Activated CD8-positive, alpha-beta memory T cell treated with anti-CD3 and anti-CD28 coated beads, Interleukin-2, amount 50 U/mL, for 1 hour (primary cell): ENCODE measurements around the gene OTOS.

Source experiments
- DNase-seq: peaks from one replicate; pipeline ENCODE4 v3.0.0-alpha.2; 2020; ENCODE audit errors: extremely low read depth

The OTOS gene

DNA sequence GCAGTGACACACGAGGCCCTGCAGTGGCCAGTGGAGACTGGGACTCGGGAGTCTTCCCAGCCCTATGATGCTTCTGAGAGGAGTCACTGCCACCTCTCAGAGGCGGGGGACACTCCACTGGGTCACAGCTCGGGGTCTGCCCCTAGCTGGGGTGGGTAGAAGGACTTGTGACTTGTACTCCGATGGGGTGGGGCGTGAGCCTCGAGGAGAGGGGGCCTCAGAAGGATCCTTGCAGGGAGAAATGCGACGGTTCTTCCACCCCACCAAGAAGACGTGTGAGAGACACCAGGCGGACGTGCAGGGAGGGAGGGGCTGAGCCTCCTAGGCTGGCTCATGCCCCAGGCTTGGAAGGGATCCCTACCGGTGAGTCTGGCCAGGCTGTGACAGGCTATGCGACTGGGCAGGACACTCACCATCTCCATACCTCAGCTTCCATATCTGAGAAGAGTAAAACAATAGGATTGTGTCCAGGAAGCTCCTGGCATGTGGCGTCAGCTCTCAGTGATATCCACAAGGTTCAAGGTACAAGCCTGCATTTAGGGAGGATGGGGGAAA lies 11.1 kb upstream of the OTOS start:
- no peak for DNase-seq

DNA sequence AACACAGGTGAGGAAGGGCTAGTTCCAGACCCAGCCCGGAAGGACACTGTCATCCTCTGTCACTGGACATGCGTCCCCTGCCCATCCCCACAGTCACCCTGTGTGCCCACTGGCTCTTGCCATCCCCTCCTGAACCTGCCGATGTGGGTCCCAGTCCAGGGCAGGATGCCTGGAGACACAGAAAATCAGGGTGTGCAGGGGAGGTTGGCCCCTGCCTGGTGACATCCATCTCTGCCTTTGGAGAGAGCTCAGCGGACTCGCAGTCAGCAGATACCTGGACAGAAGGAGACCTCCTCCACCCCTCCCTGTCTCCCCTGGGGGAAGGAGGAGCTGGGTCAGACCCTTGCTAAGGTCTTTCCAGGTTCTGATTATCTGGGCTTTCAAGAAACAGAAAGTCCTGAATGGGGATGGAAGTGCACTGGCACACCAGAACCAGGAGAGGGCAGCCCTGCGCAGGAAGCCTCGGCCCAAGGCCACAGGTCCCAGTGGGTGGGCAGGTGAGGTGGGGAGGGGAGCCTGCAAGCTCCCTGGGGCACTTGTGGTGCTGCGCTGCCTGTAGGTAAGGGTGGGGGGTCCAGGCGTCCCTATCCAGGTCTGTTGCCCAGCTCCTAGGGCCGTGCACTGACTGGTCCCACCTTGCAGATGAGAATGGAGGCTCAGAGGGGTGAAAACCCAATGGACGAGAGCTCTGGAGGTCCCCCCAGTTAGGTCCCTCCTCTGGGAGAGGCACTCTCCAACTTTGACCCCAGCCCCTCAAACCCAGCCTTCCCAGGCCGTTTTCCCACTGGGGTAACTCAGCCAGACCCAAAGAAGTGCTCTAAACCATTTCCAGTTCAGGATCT lies 9.7 kb upstream of the OTOS start:
- no peak for DNase-seq

DNA sequence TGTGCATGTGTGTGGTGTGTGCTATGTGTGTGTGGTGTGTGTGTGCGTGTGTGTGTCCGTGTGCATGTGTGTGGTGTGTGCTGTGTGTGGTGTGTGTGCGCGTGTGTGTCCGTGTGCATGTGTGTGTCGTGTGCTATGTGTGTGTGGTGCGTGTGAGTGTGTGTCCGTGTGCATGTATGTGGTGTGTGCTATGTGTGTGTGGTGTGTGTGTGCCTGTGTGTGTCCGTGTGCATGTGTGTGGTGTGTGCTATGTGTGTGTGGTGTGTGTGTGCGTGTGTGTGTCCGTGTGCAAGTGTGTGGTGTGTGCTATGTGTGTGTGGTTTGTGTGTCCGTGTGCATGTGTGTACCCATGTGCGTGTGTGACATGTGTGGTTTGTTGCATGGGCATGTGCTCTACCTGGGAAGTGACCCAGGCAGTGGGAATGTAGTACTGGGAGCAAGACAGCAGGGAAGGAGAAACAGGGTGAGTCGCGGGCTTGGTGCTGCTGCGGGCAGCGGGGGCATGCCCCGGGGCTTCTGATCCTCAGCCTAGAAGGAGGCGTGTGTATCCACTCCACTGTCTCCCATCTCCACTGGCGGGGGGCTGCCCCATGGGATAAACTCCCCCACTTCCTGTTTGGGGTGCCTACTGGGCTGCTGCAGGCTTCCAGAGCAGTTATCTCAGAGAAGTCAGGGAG lies 7.6 kb upstream of the OTOS start:
- DNase-seq, result no peak

DNA sequence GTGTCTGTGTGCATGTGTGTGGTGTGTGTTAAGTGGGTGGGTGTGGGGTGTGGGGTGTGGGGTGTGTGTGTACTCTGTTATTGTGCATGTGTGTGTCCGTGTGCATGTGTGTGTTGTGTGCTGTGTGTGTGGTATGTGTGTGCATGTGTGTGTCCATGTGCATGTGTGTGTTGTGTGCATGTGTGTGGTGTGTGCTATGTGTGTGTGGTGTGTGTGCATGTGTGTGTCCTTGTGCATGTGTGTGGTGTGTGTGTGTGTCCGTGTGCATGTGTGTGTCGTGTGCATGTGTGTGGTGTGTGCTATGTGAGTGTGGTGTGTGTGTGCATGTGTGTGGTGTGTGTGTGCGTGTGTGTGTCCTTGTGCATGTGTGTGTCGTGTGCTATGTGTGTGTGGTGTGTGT lies 6.9 kb upstream of the OTOS start:
- no peak for DNase-seq

DNA sequence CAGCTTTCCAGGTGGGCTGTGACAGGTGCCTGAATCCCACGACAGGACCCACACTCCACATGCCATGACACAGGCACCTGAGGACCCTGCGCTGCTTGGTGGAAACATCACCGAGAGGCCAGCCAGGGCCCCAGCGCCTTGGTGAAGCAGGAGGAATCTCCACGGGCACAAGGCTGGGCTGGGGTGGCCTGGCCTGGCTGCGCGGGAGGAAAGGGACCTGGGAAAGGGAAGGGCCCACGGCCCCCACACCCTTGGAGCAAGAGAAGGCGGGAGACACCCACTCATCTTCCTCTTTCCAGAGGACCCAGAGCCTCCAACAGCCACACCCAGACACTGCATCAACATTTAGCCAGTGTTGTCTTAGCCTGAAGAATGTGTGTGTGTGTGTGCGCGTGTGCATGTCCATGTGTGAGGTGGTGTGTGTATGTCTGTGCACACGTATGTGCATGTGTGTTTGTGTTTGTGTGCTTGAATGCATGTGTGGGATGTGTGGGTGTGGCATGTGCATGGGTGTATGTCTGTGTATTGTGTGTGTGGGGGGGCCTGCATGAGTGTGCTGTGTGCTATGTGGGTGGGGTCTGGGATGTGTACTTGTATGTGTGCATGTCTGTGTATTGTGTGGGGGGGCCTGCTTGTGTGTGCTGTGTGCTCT lies 6.3 kb upstream of the OTOS start:
- DNase-seq, result no peak

DNA sequence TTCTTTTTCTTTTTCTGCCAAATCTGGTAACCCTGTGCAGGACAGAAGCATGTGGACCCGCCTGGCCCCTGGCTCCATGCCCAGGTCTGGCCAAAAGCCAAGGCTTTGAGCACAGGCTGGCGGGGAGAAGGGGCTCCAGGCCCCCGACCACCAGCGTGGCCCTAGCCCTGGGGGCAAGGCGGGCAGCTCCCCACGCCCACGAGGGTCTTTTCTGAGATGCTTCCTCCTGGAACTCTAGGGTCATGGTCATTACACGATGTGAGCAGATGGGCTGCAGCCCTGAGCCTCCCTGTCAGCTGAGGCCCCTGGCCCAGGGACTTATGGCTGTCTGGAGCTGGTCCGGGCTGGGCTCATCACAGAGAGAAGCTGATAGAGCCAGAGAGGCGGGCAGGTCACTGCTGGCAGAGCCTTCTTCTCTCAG lies 5.7 kb upstream of the OTOS start:
- DNase-seq, result no peak

DNA sequence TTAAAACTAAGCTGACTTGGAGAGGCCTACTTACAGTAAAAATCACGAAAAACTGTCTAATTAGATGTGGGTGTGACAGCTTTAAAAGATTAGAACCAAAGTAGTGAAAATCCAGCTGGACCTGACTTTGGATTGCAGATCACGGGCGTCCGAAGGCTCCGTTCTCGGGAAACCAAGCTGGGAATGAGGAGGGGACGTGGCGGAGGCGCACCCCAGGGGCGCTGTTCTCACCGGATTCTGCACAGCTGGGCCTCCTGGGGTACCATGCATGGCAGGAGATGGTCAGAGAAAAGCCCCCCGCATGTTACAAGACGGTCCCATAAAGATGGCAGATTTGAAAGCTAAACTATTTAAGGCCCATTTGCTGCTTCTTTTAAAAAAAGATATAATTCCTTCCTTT lies 5.0 kb upstream of the OTOS start:
- DNase-seq, result no peak

DNA sequence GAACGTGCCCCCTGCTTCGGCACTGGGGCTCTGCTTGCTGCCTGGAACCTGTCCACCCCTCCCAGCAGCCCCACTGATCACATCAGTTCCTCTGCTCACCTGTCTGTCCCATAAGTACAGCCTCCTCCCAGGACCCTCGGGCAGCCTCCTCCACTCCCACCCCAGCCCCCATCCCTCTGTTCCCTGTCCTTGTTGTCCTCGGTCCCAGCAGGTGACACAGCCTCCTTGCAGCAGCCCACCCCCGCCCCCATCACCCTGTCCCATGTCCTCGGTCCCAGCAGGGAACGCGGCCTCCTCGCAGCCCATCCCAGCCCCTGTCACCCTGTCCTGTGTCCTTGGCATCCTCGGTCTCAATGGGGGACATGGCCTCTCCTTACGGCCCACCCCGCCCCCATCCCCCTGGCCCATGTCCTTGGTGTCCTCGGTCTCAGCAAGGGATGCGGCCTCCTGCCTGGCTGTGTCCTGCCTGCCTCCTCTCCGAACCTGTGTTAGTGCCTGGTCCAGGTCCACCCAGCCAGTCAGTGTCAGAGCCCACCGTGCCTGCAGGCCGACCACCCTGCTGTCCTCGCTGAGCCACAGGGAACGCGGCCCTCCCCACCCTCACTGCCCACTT lies 4.3 kb upstream of the OTOS start:
- no peak for DNase-seq

DNA sequence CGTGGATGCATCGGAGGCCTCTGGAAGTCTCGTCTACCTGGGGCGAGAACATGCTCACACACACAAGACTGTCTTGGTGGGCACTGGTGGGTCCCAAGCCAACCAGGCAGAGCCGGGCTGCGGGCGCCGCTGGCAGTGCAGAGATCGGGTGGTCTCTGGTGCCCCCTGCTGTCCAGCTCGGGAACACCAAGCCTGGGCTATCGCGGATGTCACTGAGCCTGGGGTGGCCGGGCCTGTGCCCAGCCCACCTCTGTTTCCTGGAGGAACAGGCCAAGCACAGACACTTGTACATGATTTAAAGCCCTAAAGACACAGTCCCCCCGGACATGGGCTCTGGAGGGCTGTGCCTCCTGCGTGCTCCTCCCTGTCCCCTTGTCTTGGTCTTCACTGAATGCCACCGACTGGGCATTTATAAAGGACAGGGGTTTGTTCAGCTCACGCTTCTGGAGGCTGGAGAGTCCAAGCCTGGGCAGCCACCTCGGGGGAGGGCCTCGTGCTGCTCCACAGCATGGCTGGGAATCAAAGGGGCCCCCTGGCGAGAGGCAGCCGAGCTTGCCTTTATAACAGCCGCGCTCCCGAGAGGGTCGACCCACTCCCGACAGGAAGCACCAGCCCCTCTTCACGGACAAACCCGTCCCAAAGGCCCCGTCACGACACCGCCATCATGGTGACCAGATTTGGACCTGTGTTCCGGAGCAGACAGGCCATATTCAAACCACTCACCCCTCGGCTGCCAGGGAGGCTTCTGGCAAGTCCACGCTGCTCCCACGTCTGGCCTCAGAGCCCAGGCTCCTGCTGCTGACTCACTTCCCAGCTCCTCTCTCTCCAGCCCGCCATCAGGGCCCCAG lies 3.6 kb upstream of the OTOS start:
- peak; percentile 25 for DNase-seq

DNA sequence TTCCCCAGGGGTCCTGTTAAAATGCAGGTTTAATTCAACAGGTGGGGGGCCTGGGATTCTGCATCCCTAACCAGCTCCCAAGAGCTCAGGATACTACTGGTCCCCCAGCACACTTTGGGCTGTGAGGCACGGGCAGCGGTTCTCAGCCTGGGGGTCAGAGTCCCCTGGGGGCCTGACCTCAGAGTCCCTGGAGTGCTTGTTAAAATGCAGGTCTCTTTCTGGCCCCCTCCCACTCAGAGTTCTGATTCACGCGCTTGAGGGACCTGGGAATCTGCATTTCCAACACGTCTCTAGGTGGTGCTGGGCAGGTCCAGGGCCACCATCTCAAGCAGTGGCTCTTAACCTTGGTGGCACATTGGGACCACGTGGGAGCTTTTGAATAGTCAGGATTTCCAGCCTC lies 2.8 kb upstream of the OTOS start:
- DNase-seq, result no peak

DNA sequence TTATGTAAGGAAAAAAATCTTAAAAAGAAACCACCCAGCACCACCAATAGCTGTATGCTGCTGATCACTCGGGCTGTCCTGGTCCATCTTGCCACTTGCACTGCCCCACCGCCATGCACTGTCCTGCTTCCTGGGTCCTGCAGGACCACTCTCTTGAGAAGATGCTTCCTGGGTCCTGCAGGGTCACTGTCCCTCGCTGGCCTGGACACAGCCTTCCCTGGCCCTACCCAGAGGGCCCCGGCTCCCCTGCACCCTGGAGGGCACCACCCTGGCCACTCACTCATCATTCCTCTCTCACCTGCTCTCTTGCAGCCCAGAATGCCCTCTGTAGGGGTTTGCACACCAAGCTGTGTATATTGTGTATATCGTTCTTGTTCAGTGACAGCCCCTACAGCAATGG lies 2.4 kb upstream of the OTOS start:
- DNase-seq, result no peak

DNA sequence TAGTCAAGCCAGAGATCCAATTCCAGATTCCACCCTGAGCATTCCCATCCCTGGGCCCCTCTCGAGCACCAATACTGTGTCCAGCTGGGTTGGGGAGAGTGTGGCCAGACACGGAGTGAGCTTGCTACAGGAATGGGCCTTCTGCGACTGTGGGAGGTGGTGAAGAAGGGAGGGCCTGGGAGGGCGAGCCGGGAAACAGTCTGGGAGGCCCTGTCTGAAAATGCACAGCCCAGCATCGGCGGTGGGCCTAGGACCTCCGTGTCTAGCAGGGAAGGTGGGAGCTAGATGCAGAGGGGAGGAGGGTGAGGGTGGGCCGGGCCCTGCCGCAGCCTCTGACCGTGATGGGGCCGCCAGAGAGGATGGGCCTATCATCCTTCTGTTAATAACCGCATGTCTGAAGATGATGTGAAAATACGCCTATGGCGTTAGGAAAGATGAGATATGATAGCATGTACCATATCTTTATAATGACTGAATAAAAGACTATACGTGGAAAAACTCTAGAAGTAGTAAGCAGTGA lies 1.9 kb upstream of the OTOS start:
- DNase-seq, result no peak

DNA sequence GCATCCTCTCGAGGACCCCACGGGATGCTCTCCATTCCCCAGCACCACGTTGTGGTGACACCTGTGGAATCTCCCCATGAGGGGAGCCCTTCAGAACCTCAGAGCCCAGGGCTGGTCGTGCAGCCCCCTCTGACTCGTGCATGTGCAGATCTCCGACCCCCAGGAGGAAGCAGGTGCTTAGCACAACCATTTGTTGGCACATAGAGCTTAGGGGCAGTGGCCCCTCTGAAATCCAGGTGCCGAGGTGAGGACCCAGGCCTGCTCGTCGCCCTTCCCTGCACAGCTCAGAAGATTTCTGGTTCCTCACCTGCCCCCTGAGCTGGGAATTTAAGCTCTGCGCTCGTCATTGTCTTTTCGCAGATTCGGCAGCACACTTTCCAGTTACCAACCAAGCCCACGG lies 1.3 kb upstream of the OTOS start:
- DNase-seq, result no peak

DNA sequence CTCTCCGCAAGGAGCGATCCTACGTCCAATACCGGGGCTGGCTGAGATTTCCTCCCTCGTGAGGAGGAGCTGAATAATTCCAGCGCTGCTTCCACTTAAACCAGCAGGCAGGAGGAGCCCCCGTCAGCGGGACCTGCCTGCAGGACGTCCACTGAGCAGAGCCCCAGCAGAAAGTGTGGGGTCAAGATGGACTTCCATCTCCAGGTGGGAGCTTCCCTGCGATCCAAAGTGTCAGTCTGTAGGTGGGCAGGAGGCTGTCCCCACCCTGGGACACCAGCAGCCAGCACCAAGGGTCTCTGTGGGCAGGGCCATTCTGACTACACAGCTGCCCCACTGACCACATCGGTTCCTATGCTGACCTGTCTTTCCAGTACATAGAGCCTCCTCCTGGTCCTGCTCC lies 462 bp upstream of the OTOS start:
- DNase-seq, result no peak

DNA sequence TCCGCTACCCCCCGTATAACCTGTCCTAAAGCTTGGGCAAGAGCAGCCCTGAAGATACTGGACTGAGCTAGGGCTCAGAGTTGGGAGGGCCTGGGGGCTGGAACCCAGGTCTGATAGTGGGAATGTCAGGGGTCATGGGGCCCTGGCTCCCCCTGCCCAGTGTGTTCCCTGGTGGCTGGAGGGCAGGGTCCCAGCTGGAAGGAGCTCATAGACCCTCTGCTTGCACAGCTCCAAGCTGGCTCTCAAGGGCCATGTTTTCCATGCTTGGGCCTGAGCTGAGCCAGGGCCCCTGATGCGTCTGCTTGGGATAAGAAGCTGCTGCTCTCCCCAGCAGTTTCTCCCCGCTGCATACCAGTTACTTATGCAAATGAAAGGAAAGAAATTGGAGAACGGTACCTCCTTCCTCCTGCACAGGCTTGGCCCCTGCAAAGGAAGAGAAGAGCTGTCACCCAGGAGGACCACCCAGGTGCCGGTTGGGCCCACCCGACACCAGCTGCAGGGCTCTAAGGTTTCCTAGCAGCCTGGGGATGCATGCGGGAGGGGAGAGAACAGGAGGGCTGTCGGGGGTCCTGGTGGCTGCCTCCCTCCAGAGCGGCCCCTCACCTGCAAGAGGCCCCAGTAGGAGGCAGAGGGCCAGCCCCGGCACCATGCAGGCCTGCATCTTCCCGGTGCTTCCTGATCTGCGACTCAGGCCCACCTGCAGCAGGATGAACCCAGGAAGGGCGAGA lies 628 bp downstream of the OTOS start:
- no peak for DNase-seq

DNA sequence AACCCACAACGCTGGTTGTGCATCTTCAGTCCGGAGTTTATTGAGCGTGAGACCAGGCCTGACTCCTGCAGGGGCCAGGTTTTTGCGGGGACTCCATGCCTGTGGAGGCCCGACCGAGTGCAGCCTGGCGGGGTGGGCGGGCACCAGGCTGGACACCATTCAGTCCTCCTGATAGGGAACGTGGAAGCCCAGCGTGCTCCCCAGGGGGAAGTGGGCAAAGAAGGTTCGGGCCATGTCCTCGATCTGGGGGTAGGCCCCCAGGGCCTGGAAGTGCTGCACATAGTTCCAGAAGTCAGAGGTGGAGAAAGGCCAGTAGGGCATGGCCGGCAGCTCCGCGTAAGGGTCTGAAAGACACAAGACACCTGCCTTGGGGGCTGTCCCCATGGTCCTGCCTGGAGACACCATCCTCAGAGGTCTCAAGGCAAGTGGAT lies 1.4 kb downstream of the OTOS start:
- no peak for DNase-seq

DNA sequence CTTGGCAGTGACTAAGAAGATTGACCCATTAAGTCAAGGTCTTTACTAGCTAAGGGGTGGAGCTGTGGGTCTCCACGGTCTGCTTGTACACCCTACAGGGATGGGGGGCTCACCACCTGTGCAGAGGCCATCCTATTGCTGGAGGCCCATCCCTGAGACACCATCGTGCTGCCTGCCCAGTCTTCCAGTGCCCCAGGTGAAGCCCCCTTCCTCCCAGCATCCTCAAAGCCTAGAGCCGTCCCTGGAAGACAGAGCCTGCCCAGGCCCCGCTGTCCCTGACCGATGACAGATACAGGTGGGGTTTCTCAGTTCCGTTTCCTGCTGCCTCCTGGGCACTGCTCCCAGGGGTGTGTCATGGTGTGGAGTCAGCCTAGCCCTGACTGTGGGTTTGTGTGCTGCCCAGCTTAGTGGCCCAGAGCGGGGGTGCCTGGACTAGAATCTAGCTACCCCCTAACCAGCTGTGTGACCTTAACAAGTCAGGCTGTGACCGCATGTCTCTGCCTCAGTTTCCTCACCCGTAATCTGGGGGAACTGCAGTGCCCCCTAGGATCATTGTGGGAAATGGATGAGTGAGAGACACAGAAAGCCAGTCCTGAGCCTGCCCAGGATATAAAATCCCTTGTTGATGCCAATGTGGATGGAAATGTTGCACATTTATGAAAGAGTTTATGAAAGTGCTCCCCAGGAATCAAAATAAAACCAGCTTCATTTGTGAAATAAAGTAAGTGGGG lies 2.0 kb downstream of the OTOS start:
- DNase-seq, result no peak

DNA sequence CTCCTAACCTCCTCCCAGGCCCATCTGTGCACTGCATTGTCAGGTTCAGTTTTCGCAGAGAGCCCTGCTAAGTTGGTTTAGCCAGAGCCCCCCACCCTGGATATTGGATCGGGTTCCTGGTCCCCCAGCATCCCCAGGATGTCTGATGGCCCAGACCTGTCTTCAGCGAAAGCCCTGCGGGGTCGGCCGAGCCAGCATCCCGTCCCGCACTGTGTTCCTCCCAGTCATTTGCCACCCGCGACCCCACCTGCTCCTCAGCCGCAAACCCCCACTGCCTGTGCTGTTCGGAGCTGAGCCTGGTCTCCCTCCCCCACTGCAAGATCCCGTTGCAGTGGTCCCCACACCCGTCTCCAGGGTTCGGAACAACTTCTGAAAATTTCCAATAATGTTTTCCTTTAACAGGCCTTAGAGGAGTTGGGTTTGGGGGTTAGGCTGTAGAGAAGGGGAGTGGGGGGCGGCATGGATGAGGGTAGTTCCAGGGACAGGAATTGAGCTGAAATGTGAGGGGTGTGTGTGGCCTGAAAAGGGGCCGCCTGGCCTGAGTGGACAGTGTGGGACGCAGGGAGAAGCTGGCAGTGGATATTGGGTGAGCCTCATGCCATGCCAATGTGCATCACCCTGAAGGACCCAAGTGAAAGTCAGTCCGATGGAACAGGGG lies 2.7 kb downstream of the OTOS start:
- no peak for DNase-seq

DNA sequence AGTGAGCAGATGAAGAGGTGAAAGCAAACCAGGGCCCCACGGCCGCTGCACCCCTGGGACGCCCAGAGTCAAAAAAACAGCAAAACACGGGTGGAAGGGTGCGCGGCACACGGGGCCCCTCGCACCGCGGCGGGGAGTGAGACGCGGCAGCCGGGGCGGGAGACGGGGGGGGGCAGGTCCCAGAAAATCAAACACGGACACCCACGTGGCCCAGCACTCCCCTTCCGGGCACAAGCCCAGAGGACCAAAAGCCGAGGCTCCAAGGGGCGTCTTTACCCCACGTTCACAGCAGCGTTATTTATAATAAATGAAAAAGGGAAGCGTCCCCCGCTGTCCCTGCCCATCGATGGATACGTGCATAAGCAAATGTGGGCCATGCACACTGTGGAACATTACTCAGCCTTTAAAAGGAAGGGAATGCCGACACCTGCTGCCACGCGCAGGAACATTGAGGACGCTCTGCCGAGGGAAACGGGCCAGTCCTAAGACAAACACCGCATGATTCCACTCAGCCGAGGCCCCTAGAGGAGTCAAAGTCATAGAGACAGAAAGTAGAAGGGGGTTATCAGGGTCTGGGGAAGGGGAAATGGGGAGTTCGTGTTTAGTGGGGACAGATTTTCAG lies 3.7 kb downstream of the OTOS start:
- DNase-seq, result no peak
